Neuronal stem cell (in vitro differentiated cells): ENCODE data around the gene MYOZ2.
"Not testable (repeated sequence)": the region's sequence is repeated elsewhere in the genome, so short reads cannot be mapped to it uniquely, and the experiment has no call there.

Experiments used
- DNase-seq: peaks from one replicate; pipeline ENCODE4 v3.0.0-alpha.2; 2013; ENCODE audit warnings: low spot score
- H2AFZ ChIP-seq: one replicate; pipeline ENCODE4 v1.6.1; 2013; ENCODE audit warnings: mild to moderate bottlenecking, low read length, inconsistent platforms
- H2AK5ac ChIP-seq: 2 replicates; pipeline ENCODE4 v1.6.1; 2013; ENCODE audit warnings: low read depth, mild to moderate bottlenecking, inconsistent platforms, low read length, moderate library complexity, mixed read lengths
- H2BK120ac ChIP-seq: 2 replicates; pipeline ENCODE4 v1.6.1; 2013; ENCODE audit warnings: low read depth, mild to moderate bottlenecking, inconsistent platforms, low read length, moderate library complexity, mixed read lengths
- H2BK12ac ChIP-seq: one replicate; pipeline ENCODE4 v1.6.1; 2013; ENCODE audit warnings: low read length, inconsistent platforms
- H2BK15ac ChIP-seq: 2 replicates; pipeline ENCODE4 v1.6.1; 2013; ENCODE audit warnings: mild to moderate bottlenecking, low read length, inconsistent platforms, mixed read lengths
- H2BK5ac ChIP-seq: one replicate; pipeline ENCODE4 v1.6.1; 2013; ENCODE audit warnings: inconsistent platforms, mild to moderate bottlenecking, low read length, moderate library complexity
- H3K14ac ChIP-seq: one replicate; pipeline ENCODE4 v1.6.1; 2013; ENCODE audit warnings: low read length, inconsistent platforms
- H3K18ac ChIP-seq: 2 replicates; pipeline ENCODE4 v1.6.1; 2013; ENCODE audit warnings: low read length, inconsistent platforms
- H3K23ac ChIP-seq: 2 replicates; pipeline ENCODE4 v1.6.1; 2013; ENCODE audit warnings: low read depth, mild to moderate bottlenecking, mixed read lengths, low read length, inconsistent platforms; ENCODE audit not compliant: poor library complexity
- H3K27ac ChIP-seq: replicated peaks from 3 replicates; pipeline ENCODE4 v1.5.1; 2013; ENCODE audit warnings: low read length, inconsistent platforms
- H3K27me3 ChIP-seq, 3 experiments: 2 replicates each; pipeline ENCODE4 v1.6.1; 2013; ENCODE audit warnings: low read length in 3 of 3, mild to moderate bottlenecking in 2 of 3, inconsistent platforms in 1 of 3, low read depth in 1 of 3, mixed read lengths in 1 of 3, moderate library complexity in 1 of 3; ENCODE audit not compliant: control insufficient read depth in 3 of 3, insufficient read depth in 3 of 3
- H3K36me3 ChIP-seq, 2 donors: replicated peaks in 1 of 2; 2 replicates each; pipeline ENCODE4 v1.6.1; 2013; ENCODE audit warnings: low read length in 2 of 2; ENCODE audit not compliant: control insufficient read depth in 2 of 2, insufficient read depth in 2 of 2
- H3K4ac ChIP-seq: 2 replicates; pipeline ENCODE4 v1.6.1; 2013; ENCODE audit warnings: inconsistent platforms, mild to moderate bottlenecking, low read length, moderate library complexity
- H3K4me1 ChIP-seq, 2 donors: 1 replicate in 1 of 2; 2 replicates in 1 of 2; pipeline ENCODE4 v1.6.1; 2013; ENCODE audit warnings: low read length in 2 of 2, low read depth in 1 of 2; ENCODE audit not compliant: control insufficient read depth in 2 of 2, insufficient read depth in 1 of 2
- H3K4me2 ChIP-seq: one replicate; pipeline ENCODE4 v1.6.1; 2013; ENCODE audit warnings: mild to moderate bottlenecking, low read length, inconsistent platforms; ENCODE audit not compliant: insufficient read depth, poor library complexity, severe bottlenecking
- H3K4me3 ChIP-seq, 2 donors: 2 replicates each; pipeline ENCODE4 v1.5.1; 2013; ENCODE audit warnings: low read length in 2 of 2, mild to moderate bottlenecking in 2 of 2, inconsistent platforms in 1 of 2, moderate library complexity in 1 of 2
- H3K79me1 ChIP-seq: one replicate; pipeline ENCODE4 v1.6.1; 2013; ENCODE audit warnings: low read depth, mild to moderate bottlenecking, inconsistent platforms, low read length, moderate library complexity
- H3K9ac ChIP-seq: one replicate; pipeline ENCODE4 v1.6.1; 2013; ENCODE audit warnings: mild to moderate bottlenecking, low read depth, low read length, inconsistent platforms; ENCODE audit not compliant: poor library complexity
- H3K9me3 ChIP-seq, 2 donors: replicated peaks in 1 of 2; 2 replicates each; pipeline versions ENCODE3 to v1.6.1; 2013; ENCODE audit warnings: low read length in 2 of 2, mild to moderate bottlenecking in 2 of 2, inconsistent platforms in 1 of 2, low read depth in 1 of 2, mixed read lengths in 1 of 2, moderate library complexity in 1 of 2; ENCODE audit not compliant: control insufficient read depth in 2 of 2, insufficient read depth in 1 of 2
- H4K8ac ChIP-seq: one replicate; pipeline ENCODE4 v1.6.1; 2013; ENCODE audit warnings: low read depth, mild to moderate bottlenecking, inconsistent platforms, low read length, moderate library complexity
- H4K91ac ChIP-seq: one replicate; pipeline ENCODE4 v1.6.1; 2013; ENCODE audit warnings: low read length, low read depth, mild to moderate bottlenecking, inconsistent platforms; ENCODE audit not compliant: poor library complexity
- WGBS, 2 donors: extraction: QIAGEN DNeasy Blood & Tissue Kit; methylation state at CpG; one replicate each; pipeline ENCODE4 v1.1.7; 2013; ENCODE audit warnings: missing lambda C conversion rate in 2 of 2, mixed read lengths in 1 of 2; ENCODE audit not compliant: insufficient read length in 2 of 2, insufficient replicate concordance in 1 of 2; ENCODE audit errors: extremely low coverage in 2 of 2; 5-methylcytosine and 5-hydroxymethylcytosine counted together

Gene MYOZ2

DNA sequence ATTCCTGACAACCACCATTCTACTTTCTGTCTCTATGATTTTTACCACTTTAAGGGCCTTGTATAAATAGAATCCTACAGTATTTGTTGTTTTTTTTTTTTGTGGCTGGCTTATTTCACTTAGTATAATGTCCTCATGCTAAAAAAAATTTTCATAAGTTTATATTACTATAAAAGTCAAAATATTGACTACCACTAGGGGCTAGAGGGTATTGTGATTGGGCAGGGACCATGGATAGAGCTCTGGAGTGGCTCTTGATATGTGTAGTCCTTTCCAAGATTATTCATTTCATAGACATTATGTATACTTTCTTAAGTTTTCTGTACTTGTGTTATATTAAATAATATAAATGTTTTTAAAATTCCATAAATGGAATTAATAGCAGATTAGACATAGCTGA is 34.6 kb downstream of the MYOZ2 start:
- Histone ChIP-seq H4K91ac (no peak overlapping the region), H3K23ac (no peak overlapping the region), H3K36me3 (no peaks in the 10 kb centered on the region), H3K4me2 (no peak overlapping the region), H3K9me3 (no peaks in the 10 kb centered on the region), H3K9ac (no peak overlapping the region), H3K18ac (no peak overlapping the region), H3K4me3 (no peak overlapping the region), H2BK15ac (no peak overlapping the region), H3K4me1 (no peaks in the 10 kb centered on the region), H2AFZ (no peak overlapping the region), H4K8ac (no peak overlapping the region), H2BK12ac (no peak overlapping the region), H3K27ac (no peak overlapping the region), H3K14ac (no peak overlapping the region), H3K4ac (no peak overlapping the region), H3K27me3 (no peaks in the 10 kb centered on the region), H2AK5ac (no peak overlapping the region), H2BK120ac (no peak overlapping the region), H3K79me1 (no peaks in the 10 kb centered on the region), H2BK5ac (no peak overlapping the region)
- no peak for DNase-seq

DNA sequence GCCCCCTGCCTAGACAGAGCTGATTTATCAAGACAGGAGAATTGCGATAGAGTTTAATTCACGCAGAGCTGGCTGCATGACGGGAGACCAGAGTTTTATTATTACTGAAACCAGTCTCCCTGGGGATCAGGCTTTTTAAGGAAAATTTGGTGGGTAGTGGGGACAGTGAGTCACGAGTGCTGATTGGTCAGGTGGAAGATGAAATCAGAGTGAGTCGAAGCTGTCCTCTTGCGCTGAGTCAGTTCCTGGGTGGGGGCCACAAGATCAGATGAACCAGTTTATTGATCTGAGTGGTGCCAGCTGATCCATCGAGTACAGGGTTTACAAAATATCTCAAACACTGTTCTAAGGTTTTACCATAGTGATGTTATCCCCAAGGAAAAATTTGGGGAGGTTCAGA is 36.6 kb downstream of the MYOZ2 start:
- no peak overlapping the region for H4K91ac ChIP-seq
- H3K27me3 ChIP-seq = no peaks in the 10 kb centered on the region
- no peak overlapping the region for H3K27ac ChIP-seq
- H3K9ac ChIP-seq = no peak overlapping the region
- no peak overlapping the region for H3K4me2 ChIP-seq
- no CpG with 5 or more reads among the region's 7 CpGs for WGBS, 2 donors
- H3K14ac ChIP-seq = no peak overlapping the region
- H2AK5ac ChIP-seq = no peak overlapping the region
- H3K23ac ChIP-seq = no peak overlapping the region
- no peaks in the 10 kb centered on the region for H3K36me3 ChIP-seq
- peak overlapping the region; percentile 17 for H2AFZ ChIP-seq
- H4K8ac ChIP-seq = no peak overlapping the region
- no peak overlapping the region for H3K4me3 ChIP-seq
- no peaks in the 10 kb centered on the region for H3K4me1 ChIP-seq
- H3K18ac ChIP-seq = no peak overlapping the region
- no peak overlapping the region for H3K4ac ChIP-seq
- H3K9me3 ChIP-seq = no peaks in the 10 kb centered on the region
- H2BK5ac ChIP-seq = no peak overlapping the region
- DNase-seq = no peak
- no peak overlapping the region for H2BK15ac ChIP-seq
- H2BK120ac ChIP-seq = no peak overlapping the region
- no peak overlapping the region for H2BK12ac ChIP-seq
- H3K79me1 ChIP-seq = no peaks in the 10 kb centered on the region

DNA sequence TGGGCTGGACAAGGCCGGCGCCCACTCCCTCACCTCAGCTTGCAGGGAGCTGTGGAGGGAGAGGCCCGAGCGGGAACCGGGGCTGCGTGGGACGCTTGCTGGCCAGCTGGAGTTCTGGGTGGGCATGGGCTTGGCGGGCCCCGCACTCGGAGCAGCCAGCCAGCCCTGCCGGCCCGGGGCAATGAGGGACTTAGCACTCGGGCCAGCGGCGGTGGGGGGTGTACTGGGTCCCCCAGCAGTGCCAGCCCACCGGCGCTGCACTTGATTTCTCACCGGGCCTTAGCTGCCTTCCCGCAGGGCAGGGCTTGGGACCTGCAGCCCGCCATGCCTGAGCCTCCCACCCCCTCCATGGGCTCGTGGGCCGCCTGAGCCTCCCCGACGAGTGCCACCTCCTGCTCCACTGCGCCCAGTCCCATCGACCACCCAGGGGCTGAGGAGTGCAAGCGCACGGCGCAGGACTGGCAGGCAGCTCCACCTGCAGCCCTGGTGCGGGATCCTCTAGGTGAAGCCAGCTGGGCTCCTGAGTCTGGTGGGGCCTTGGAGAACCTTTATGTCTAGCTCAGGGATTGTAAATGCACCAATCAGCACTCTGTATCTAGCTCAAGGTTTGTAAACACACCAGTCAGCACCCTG is 38.2 kb downstream of the MYOZ2 start:
- WGBS, 2 donors = no CpG with 5 or more reads among the region's 30 CpGs
- H3K4me3 ChIP-seq, DNase-seq, H3K4me1 ChIP-seq, H3K27ac ChIP-seq, H3K23ac ChIP-seq, H3K14ac ChIP-seq, H2BK5ac ChIP-seq, H4K8ac ChIP-seq, H3K36me3 ChIP-seq, H2AK5ac ChIP-seq, H2BK15ac ChIP-seq, H3K9ac ChIP-seq, H4K91ac ChIP-seq, H2BK12ac ChIP-seq, H3K18ac ChIP-seq, H3K27me3 ChIP-seq, H2BK120ac ChIP-seq, H3K4ac ChIP-seq, H2AFZ ChIP-seq, H3K9me3 ChIP-seq, H3K79me1 ChIP-seq, H3K4me2 ChIP-seq: not testable (repeated sequence)

DNA sequence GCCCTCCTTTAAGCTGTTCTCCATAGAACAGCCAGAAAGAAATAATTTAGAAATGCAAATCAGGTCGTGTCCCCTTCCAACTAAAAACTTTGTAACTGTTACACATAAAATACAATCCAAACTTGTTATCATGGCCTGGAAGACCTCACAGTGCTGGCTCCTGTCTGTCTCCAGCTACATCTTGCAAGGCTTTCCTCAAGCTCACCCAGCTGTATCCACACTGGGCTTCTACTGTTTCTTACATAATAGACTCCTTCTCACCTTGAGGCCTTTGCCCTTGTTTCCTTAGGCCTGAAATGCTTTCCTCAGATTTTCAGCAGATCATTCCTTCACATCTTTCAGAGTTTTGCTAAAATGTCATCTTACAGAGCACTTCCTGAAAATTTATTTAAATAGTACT is 43.4 kb downstream of the MYOZ2 start:
- no peak overlapping the region for H3K4me3 ChIP-seq
- no peaks in the 10 kb centered on the region for H3K4me1 ChIP-seq
- H3K27ac ChIP-seq = no peak overlapping the region
- H4K91ac ChIP-seq = no peak overlapping the region
- no peaks in the 10 kb centered on the region for H3K9me3 ChIP-seq
- H2BK12ac ChIP-seq = no peak overlapping the region
- no peak overlapping the region for H3K23ac ChIP-seq
- no peak overlapping the region for H3K4me2 ChIP-seq
- no peaks in the 10 kb centered on the region for H3K27me3 ChIP-seq
- H3K14ac ChIP-seq = no peak overlapping the region
- H3K18ac ChIP-seq = no peak overlapping the region
- no peak overlapping the region for H3K4ac ChIP-seq
- no peak overlapping the region for H3K9ac ChIP-seq
- H2BK5ac ChIP-seq = no peak overlapping the region
- H2AK5ac ChIP-seq = no peak overlapping the region
- no peak overlapping the region for H2AFZ ChIP-seq
- H3K79me1 ChIP-seq = no peaks in the 10 kb centered on the region
- DNase-seq = no peak
- H2BK15ac ChIP-seq = no peak overlapping the region
- no peak overlapping the region for H4K8ac ChIP-seq
- no peaks in the 10 kb centered on the region for H3K36me3 ChIP-seq
- no peak overlapping the region for H2BK120ac ChIP-seq
- no CpG with 5 or more reads among the region's 1 CpG for WGBS, 2 donors
